Measurements from ENCODE around the gene POP7.
"Not testable (repeated sequence)": the region's sequence is repeated elsewhere in the genome, so short reads cannot be mapped to it uniquely, and the experiment has no call there.

POP7 gene

GRCh38 chr7:100705753-100706671 is at the start of gene POP7:
Gene POP7, plus strand, starts transcription at chr7:100706121. Its CDS starts 710 bp downstream, at chr7:100706831.
- DNase-seq (ENCODE audit: low read depth in 2 of 3, low spot score in 2 of 3) = peak; percentile 95 to 98 (median 96)

GRCh38 chr7:100662194-100662776 is 43.6 kb upstream of the POP7 start:
- DNase-seq (ENCODE audit: low read depth in 2 of 3, low spot score in 2 of 3) = not testable (repeated sequence)

- no peak for DNase-seq (ENCODE audit: low read depth in 2 of 3, low spot score in 2 of 3)
Measured at GRCh38 chr7:100665168-100665726, 40.7 kb upstream of the POP7 start.

GRCh38 chr7:100667331-100668068 is 38.4 kb upstream of the POP7 start:
- no peak for DNase-seq (ENCODE audit: low read depth in 2 of 3, low spot score in 2 of 3)

GRCh38 chr7:100668069-100668449 is 37.9 kb upstream of the POP7 start:
- DNase-seq (ENCODE audit: low read depth in 2 of 3, low spot score in 2 of 3) = no peak

- DNase-seq (ENCODE audit: low read depth in 2 of 3, low spot score in 2 of 3) = not testable (repeated sequence)
Measured at GRCh38 chr7:100669106-100669505, 36.8 kb upstream of the POP7 start.

- DNase-seq (ENCODE audit: low read depth in 2 of 3, low spot score in 2 of 3) = no peak
Measured at GRCh38 chr7:100670074-100670473, 35.8 kb upstream of the POP7 start.

- DNase-seq (ENCODE audit: low read depth in 2 of 3, low spot score in 2 of 3) = no peak
Measured at GRCh38 chr7:100671353-100672327, 34.3 kb upstream of the POP7 start.

- DNase-seq (ENCODE audit: low read depth in 2 of 3, low spot score in 2 of 3) = peak; percentile 96 to 99 (median 98)
Measured at GRCh38 chr7:100673302-100673941, 32.5 kb upstream of the POP7 start, which contains the start of gene GNB2. Gene GNB2, plus strand, starts transcription at chr7:100673740. Its CDS starts 2,526 bp downstream, at chr7:100676266.

- no peak for DNase-seq (ENCODE audit: low read depth in 2 of 3, low spot score in 2 of 3)
Measured at GRCh38 chr7:100673942-100674410, 31.9 kb upstream of the POP7 start.

- DNase-seq (ENCODE audit: low read depth in 2 of 3, low spot score in 2 of 3) = no peak
Measured at GRCh38 chr7:100674411-100675104, 31.4 kb upstream of the POP7 start.

GRCh38 chr7:100675105-100675451 is 30.8 kb upstream of the POP7 start:
- DNase-seq (ENCODE audit: low read depth in 2 of 3, low spot score in 2 of 3) = no peak

GRCh38 chr7:100675581-100676350 is 30.2 kb upstream of the POP7 start:
- peak in 1 of 3 experiments; percentile 75 for DNase-seq (ENCODE audit: low read depth in 2 of 3, low spot score in 2 of 3)

GRCh38 chr7:100676501-100677306 is 29.2 kb upstream of the POP7 start:
- DNase-seq (ENCODE audit: low read depth in 2 of 3, low spot score in 2 of 3) = no peak

GRCh38 chr7:100677308-100678267 is 28.3 kb upstream of the POP7 start:
- DNase-seq (ENCODE audit: low read depth in 2 of 3, low spot score in 2 of 3) = no peak

GRCh38 chr7:100678291-100678984 is 27.5 kb upstream of the POP7 start:
- no peak for DNase-seq (ENCODE audit: low read depth in 2 of 3, low spot score in 2 of 3)
